ENCODE data around the gene DEFB113.

- no peak for TF ChIP-seq POLR2A (IDR thresholded peaks at IDR 0.05; ENCODE audit: low read length)
- TF ChIP-seq GATA1 (IDR thresholded peaks at IDR 0.05; ENCODE audit: low read depth, low read length) = no peak
Measured at GRCh38 chr6:49939993-49940498, 29.4 kb downstream of the DEFB113 start.
